Left lung (tissue), 14 donors: ENCODE results near the gene ZNF722. TPM values are rescaled to one million over a fixed set of nuclear protein-coding genes. Genes with fewer than 3 reads are reported as not detected.
"Not testable (repeated sequence)": the region's sequence is repeated elsewhere in the genome, so short reads cannot be mapped to it uniquely, and the experiment has no call there.

Experiments
- ATAC-seq: fragments of 200-7000 bp; cut with Tn5 transposase; one replicate; pipeline ENCODE4 v1.9.1; 2020; ENCODE audit warnings: moderate library complexity
- DNase-seq, 4 donors: peaks; one replicate each; pipeline ENCODE4 v3.0.0-alpha.2; 2013 to 2020
- H3K27ac ChIP-seq, 2 donors: fragments of 200-600 bp; sonication (generic) in 1 of 2; one replicate each; pipeline versions ENCODE4 v1.5.0 to v1.8.0; 2020 to 2021
- H3K27me3 ChIP-seq, 2 donors: fragments of 200-600 bp; sonication (generic) in 1 of 2; one replicate each; pipeline versions ENCODE4 v1.5.0 to v1.8.0; 2020 to 2021
- H3K36me3 ChIP-seq, 2 donors: fragments of 200-600 bp; sonication (generic) in 1 of 2; one replicate each; pipeline versions ENCODE4 v1.5.0 to v1.8.0; 2020 to 2021
- H3K4me1 ChIP-seq, 2 donors: fragments of 200-600 bp; one replicate each; pipeline ENCODE4 v1.8.0; 2021
- H3K4me3 ChIP-seq, 2 donors: fragments of 200-600 bp; sonication (generic) in 1 of 2; one replicate each; pipeline versions ENCODE4 v1.5.0 to v1.8.0; 2020 to 2021; ENCODE audit warnings: mild to moderate bottlenecking in 1 of 2
- H3K9me3 ChIP-seq, 2 donors: fragments of 200-600 bp; sonication (generic) in 1 of 2; one replicate each; pipeline versions ENCODE4 v1.5.0 to v1.8.0; 2020 to 2021
- intact Hi-C, 2 donors: fragments of 100-400 bp; cut with DNase I; formaldehyde crosslinking; loops; one replicate each; pipeline versions ENCODE4 v1.11.2 to v1.14.2; 2022
- long read RNA-seq, 12 donors: library from polyadenylated mRNA in 2 of 12; unstranded in 2 of 12; transcript quantifications; one replicate each; pipeline ENCODE4 v2.0.0 and lab custom pipeline, GENCODE V29; 2019 to 2026
- polyA plus RNA-seq, 6 donors: library from polyadenylated mRNA; unstranded; fragments of 120-200 nt; gene quantifications; one replicate each; pipeline ENCODE4 v1.2.1, GENCODE V29; 2013; ENCODE audit not compliant: insufficient read length in 6 of 6
- total RNA-seq, 2 donors: library from RNA; stranded (reverse); fragmentation: NEBNext Ultra II Directional; extraction: Animal tissue kit (Norgen Biotek cat#: 25700); gene quantifications; one replicate each; pipeline ENCODE4 v1.2.1, GENCODE V29; 2021
- TF ChIP-seq, protein P1 (sequence below), 2 donors: fragments of 200-600 bp; sonication (generic) in 1 of 2; IDR thresholded peaks; one replicate each; pipeline versions ENCODE4 v1.5.0 to v1.8.0; 2021; ENCODE audit warnings: antibody characterized with exemption in 2 of 2
- donor health status: DM: no; HTN: yes; CAD: no.
- donor health status: DM: no; HTN: no; CAD: no.

The ZNF722 gene
- total RNA-seq (not detected), polyA plus RNA-seq (not detected)
- long read RNA-seq, donor 1 = 0 reads
- long read RNA-seq, donor 2 = 0 reads
- long read RNA-seq, donor 3 = 0 reads
- long read RNA-seq, donor 4 = 0 reads
- long read RNA-seq, donor 5 = 0 reads
- long read RNA-seq, donor 6 = 0 reads
- long read RNA-seq, donor 7 = 0 reads
- long read RNA-seq, donor 8 = 0 reads
- long read RNA-seq, donor 9 = 0 reads
- long read RNA-seq, donor 10 = 0 reads
- long read RNA-seq, donor 11 = 0 reads
- long read RNA-seq, donor 12 = 0 reads

DNA sequence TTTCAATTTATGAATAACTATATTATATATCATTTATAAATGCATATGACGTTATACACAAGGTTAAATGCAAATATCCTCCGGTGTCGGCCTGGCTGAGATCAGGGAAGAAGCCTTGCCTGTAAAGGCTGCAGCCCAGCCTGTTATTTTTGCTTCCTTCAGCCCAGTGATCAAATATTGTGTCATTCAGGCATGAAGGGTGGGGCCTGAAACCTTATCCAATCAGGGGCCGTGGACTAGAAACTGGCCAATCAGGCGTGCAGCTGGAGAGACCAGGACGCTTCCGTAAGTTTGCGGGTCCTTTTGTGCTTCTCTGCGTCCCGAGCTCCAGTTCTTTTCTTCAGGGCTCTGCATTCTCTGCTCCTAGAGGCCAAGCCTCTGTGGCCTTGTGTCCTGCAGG is at the start of gene ZNF722:
Gene ZNF722, plus strand, starts transcription at position 301 of the 400 bp plus-strand sequence. CDS start 113 bp downstream, outside the sequence.
- Histone ChIP-seq H3K9me3 (peaks cover 0 to 84% of the 10 kb centered on the region in 2 donors), H3K4me3 (no peak within 1 kb of the TSS), H3K36me3 (no peaks in the 10 kb centered on the region), H3K27me3 (no peaks in the 10 kb centered on the region), H3K27ac (no peak within 1 kb of the TSS), H3K4me1 (no peaks in the 10 kb centered on the region)
- TF ChIP-seq, protein P1, sequence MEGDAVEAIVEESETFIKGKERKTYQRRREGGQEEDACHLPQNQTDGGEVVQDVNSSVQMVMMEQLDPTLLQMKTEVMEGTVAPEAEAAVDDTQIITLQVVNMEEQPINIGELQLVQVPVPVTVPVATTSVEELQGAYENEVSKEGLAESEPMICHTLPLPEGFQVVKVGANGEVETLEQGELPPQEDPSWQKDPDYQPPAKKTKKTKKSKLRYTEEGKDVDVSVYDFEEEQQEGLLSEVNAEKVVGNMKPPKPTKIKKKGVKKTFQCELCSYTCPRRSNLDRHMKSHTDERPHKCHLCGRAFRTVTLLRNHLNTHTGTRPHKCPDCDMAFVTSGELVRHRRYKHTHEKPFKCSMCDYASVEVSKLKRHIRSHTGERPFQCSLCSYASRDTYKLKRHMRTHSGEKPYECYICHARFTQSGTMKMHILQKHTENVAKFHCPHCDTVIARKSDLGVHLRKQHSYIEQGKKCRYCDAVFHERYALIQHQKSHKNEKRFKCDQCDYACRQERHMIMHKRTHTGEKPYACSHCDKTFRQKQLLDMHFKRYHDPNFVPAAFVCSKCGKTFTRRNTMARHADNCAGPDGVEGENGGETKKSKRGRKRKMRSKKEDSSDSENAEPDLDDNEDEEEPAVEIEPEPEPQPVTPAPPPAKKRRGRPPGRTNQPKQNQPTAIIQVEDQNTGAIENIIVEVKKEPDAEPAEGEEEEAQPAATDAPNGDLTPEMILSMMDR (IDR thresholded peaks at IDR 0.05) = no peak
- ATAC-seq = no peak
- DNase-seq = no peak
- intact Hi-C loops = no loop called here

DNA sequence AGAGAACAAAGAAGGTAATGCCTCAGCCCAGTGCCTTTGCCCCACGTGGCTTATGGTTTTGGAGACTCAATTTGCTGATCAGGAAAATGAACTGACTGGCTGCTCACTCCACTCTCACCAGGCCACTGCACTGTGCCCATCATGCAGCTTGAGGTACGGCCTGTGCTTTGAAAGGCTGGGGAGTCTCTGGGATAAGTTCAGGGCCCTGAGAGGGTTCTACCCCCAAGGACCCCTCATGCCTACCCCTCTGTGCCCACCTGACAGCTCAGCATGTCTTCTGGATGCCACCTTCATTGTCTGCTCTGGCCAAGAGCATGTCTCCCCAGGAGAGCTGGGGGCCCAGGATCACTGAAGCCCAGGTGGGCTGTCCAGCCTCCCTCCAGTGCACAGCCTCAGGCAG is 45.5 kb upstream of the ZNF722 start:
- TF ChIP-seq, protein P1 (IDR thresholded peaks at IDR 0.05) = no peak
- ATAC-seq = no peak
- H3K9me3 ChIP-seq = peaks cover 0 to 81% of the 10 kb centered on the region in 2 donors
- H3K36me3 ChIP-seq = no peaks in the 10 kb centered on the region
- DNase-seq = no peak
- no peaks in the 10 kb centered on the region for H3K4me1 ChIP-seq
- intact Hi-C loops = no loop called here
- no peak overlapping the region for H3K27ac ChIP-seq
- H3K27me3 ChIP-seq = no peaks in the 10 kb centered on the region
- H3K4me3 ChIP-seq = no peak overlapping the region

DNA sequence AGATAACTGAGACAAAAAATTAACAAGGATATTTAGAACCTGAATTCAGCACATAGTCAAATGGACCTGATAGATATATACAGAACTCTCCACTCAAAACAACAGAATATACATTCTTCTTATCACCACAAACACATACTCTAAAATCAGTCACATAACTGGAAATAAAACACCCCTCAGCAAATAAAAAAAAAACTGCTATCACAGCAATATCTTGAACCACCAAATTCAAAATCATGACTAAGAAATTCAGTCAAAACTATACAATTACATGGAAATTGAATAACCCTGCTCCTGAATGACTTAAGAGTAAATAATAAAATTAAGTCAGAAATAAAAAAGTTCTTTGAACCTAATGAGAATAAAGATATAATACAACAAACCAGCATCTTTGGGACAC is 30.0 kb upstream of the ZNF722 start:
- intact Hi-C loops = no loop called here
- Histone ChIP-seq H3K9me3 (peaks cover 0 to 68% of the 10 kb centered on the region in 2 donors), H3K27me3 (no peaks in the 10 kb centered on the region), H3K4me1 (no peaks in the 10 kb centered on the region), H3K4me3 (no peak overlapping the region), H3K27ac (no peak overlapping the region), H3K36me3 (no peaks in the 10 kb centered on the region)
- TF ChIP-seq, protein P1 (IDR thresholded peaks at IDR 0.05) = no peak
- DNase-seq (no peak), ATAC-seq (no peak)

DNA sequence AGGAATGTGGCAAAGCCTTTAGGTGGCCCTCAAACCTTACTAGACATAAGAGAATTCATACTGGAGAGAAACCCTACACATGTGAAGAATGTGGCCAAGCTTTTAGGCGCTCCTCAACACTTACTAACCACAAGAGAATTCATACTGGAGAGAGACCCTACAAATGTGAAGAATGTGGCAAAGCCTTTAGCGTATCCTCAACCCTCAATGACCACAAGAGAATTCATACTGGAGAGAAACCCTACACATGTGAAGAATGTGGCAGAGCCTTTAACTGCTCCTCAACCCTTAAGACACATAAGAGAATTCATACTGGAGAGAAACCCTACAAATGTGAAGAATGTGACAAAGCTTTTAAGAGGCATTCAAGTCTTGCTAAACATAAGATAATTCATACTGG is 16.8 kb downstream of the ZNF722 start:
- not testable (repeated sequence) for DNase-seq

DNA sequence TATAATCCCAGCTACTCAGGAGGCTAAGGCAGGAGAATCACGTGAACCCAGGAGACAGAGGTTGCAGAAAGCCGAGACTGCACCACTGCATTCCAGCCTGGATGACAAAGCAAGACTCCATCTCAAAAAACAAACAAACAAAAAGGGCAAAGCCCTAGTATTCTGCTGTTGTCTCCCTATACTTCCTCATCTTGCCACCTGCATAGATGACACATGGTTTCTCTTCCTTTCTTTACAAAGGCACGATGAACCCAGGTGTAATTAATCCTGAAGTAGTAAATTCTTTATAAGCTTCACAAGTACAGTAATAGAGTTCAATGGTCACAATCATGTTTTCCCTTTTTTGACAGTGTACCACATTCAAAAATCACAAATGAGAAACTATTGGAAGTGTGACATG is 36.7 kb downstream of the ZNF722 start:
- Histone ChIP-seq H3K4me3 (no peak overlapping the region), H3K27ac (no peak overlapping the region), H3K9me3 (peaks cover 0 to 84% of the 10 kb centered on the region in 2 donors), H3K4me1 (no peaks in the 10 kb centered on the region), H3K27me3 (peaks cover 0 to 11% of the 10 kb centered on the region in 2 donors), H3K36me3 (no peaks in the 10 kb centered on the region)
- TF ChIP-seq, protein P1 (IDR thresholded peaks at IDR 0.05) = no peak
- ATAC-seq = no peak
- intact Hi-C loops = no loop called here
- DNase-seq = no peak

More for the DNA sequence above, 16.8 kb downstream of the ZNF722 start:
- H3K4me3 ChIP-seq, H3K27ac ChIP-seq, intact Hi-C loops, ATAC-seq, H3K4me1 ChIP-seq, H3K27me3 ChIP-seq, H3K36me3 ChIP-seq: not testable (repeated sequence)
- peaks cover 2 to 91% of the 10 kb centered on the region in 2 donors for H3K9me3 ChIP-seq

DNA sequence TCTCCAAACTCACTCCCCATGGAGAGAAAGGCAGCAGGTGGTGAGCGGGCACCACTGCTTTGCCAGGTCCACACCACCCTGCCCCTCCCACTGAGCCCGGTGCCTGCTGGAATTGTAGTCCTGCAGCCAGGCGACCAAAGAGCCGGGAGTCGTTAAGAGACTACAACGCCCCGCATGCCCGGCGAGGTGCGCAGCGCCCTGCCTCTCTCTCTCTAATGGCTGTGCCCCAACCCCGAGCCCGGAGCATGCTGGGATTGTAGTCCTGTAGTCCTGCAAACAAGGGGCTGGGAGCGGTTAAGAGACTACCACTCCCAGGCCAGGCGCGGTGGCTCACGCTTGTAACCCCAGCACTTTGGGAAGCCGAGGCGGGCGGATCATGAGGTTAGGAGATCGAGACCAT is 38.4 kb downstream of the ZNF722 start:
- Histone ChIP-seq H3K4me1 (no peaks in the 10 kb centered on the region), H3K27me3 (peaks cover 0 to 11% of the 10 kb centered on the region in 2 donors), H3K36me3 (no peaks in the 10 kb centered on the region), H3K4me3 (no peak overlapping the region), H3K9me3 (peaks cover 0 to 82% of the 10 kb centered on the region in 2 donors), H3K27ac (no peak overlapping the region)
- ATAC-seq (no peak), DNase-seq (peak in 1 of 4 donors; percentile 70)
- intact Hi-C loops = no loop called here
- TF ChIP-seq, protein P1 (IDR thresholded peaks at IDR 0.05) = no peak
